ENCODE results near the gene COPZ2.

Gene COPZ2

DNA sequence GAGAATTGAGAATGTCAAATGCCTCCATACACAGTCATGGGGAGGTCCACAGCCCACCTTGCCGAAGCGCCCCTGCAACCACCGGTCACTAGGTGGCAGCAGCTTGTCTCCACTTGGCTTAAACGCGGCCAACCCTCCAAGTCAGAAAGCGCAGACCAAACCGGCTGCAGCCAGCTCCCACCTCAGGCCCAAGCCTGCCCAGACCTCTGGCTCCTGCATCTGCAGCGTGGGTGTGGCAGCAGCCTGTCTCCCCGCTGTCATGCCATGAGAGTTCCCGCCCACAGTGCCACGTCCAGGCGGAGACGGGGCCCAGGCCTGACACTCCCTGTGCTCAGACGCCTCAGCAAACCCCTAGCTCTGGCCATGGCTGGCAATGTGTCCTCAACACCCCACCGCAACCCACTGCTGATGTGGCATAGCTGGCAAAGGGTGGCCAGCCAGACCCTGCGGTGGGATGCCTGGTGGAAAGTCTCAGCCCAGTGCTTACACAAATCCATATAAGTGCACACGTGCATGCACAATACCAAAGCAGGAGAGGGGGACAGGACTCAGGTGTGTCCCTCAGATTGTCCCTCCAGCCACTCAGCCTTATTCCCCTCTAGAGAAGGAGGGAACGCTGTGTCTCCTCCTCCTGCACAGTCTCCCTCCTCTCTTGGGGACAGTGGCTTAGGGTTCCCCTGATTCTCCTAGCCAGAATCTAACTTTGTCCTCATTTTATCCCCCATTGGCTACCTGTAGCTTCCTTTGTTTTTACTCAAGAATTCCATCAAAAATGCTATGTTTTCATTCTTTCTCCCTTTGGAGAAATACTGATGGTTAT, 10.9 kb downstream of the COPZ2 start:
- Histone ChIP-seq H4K5ac (ENCODE audit: low read length) (no peak overlapping the region), H3K4me1 (ENCODE audit: control insufficient read depth, low read depth, low read length) (peaks cover 2% of the 10 kb centered on the region), H2BK5ac (ENCODE audit: low read length) (no peak overlapping the region), H3K56ac (ENCODE audit: low read length) (peak overlapping the region; percentile 49), H3K4me3 (ENCODE audit: low read length) (no peak overlapping the region), H3K79me2 (ENCODE audit: control insufficient read depth, insufficient read depth, low read length) (no peaks in the 10 kb centered on the region), H3K18ac (ENCODE audit: low read length) (no peak overlapping the region), H3K4ac (ENCODE audit: low read depth, low read length) (no peak overlapping the region), H3K79me1 (ENCODE audit: low read length) (no peaks in the 10 kb centered on the region), H4K8ac (ENCODE audit: low read depth, low read length) (no peak overlapping the region), H3K9ac (ENCODE audit: low read length) (no peak overlapping the region), H3K27me3 (ENCODE audit: insufficient read depth, low read length, poor library complexity) (no peaks in the 10 kb centered on the region), H2AK5ac (ENCODE audit: low read length) (no peak overlapping the region), H3K36me3 (ENCODE audit: control insufficient read depth, insufficient read depth, low read length) (no peaks in the 10 kb centered on the region), H2BK15ac (replicated peaks; ENCODE audit: low read depth) (no peak overlapping the region), H3K27ac (ENCODE audit: low read depth, low read length) (no peak overlapping the region), H3K23ac (ENCODE audit: low read length) (no peak overlapping the region), H3K4me2 (ENCODE audit: low read length) (no peak overlapping the region), H2BK120ac (ENCODE audit: low read depth, low read length) (no peak overlapping the region)
- peak; percentile 95 for DNase-seq
- no CpG with 5 or more reads among the region's 18 CpGs for WGBS (ENCODE audit: extremely low coverage, insufficient coverage, low lambda C conversion rate)

DNA sequence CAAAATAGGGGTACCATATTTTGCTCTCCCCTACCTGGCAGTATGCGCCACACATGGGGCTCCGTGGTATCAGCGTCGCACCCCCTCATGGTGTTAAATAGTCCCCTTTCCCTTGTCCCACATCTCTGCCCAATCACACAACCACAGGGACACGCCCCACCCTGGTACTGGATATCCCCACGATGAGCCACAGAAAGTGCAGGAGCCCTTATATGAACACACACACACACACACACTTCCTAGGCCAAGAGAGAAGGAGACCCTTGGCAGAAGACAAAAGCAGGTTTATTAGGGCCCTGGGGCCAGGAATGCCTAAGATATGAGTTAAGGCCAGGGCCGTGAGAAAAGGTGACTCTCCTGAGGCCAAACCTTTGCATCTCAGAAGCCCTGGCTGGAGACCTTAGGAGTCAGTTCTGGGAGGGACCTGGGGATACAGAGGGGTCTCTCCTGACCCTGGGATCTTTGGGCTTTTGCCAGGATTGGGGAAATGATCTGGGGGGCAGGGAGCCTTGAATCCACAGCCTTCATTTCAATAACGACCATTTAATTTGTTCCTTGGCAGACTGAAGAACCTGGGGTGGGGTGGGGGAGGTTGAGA, 11.6 kb downstream of the COPZ2 start:
- Histone ChIP-seq H3K36me3 (ENCODE audit: control insufficient read depth, insufficient read depth, low read length) (no peaks in the 10 kb centered on the region), H4K8ac (ENCODE audit: low read depth, low read length) (no peak overlapping the region), H3K4me3 (ENCODE audit: low read length) (no peak overlapping the region), H3K9ac (ENCODE audit: low read length) (no peak overlapping the region), H3K4ac (ENCODE audit: low read depth, low read length) (no peak overlapping the region), H3K56ac (ENCODE audit: low read length) (peak overlapping the region; percentile 93), H2BK15ac (replicated peaks; ENCODE audit: low read depth) (no peak overlapping the region), H4K5ac (ENCODE audit: low read length) (no peak overlapping the region), H3K79me2 (ENCODE audit: control insufficient read depth, insufficient read depth, low read length) (no peaks in the 10 kb centered on the region), H2BK5ac (ENCODE audit: low read length) (no peak overlapping the region), H3K79me1 (ENCODE audit: low read length) (no peaks in the 10 kb centered on the region), H3K23ac (ENCODE audit: low read length) (no peak overlapping the region), H3K27ac (ENCODE audit: low read depth, low read length) (no peak overlapping the region), H3K18ac (ENCODE audit: low read length) (no peak overlapping the region), H2AK5ac (ENCODE audit: low read length) (no peak overlapping the region), H3K4me1 (ENCODE audit: control insufficient read depth, low read depth, low read length) (peaks cover 2% of the 10 kb centered on the region), H3K27me3 (ENCODE audit: insufficient read depth, low read length, poor library complexity) (no peaks in the 10 kb centered on the region), H2BK120ac (ENCODE audit: low read depth, low read length) (no peak overlapping the region), H3K4me2 (ENCODE audit: low read length) (no peak overlapping the region)
- DNase-seq = peak; percentile 84
- no CpG with 5 or more reads among the region's 8 CpGs for WGBS (ENCODE audit: extremely low coverage, insufficient coverage, low lambda C conversion rate)

DNA sequence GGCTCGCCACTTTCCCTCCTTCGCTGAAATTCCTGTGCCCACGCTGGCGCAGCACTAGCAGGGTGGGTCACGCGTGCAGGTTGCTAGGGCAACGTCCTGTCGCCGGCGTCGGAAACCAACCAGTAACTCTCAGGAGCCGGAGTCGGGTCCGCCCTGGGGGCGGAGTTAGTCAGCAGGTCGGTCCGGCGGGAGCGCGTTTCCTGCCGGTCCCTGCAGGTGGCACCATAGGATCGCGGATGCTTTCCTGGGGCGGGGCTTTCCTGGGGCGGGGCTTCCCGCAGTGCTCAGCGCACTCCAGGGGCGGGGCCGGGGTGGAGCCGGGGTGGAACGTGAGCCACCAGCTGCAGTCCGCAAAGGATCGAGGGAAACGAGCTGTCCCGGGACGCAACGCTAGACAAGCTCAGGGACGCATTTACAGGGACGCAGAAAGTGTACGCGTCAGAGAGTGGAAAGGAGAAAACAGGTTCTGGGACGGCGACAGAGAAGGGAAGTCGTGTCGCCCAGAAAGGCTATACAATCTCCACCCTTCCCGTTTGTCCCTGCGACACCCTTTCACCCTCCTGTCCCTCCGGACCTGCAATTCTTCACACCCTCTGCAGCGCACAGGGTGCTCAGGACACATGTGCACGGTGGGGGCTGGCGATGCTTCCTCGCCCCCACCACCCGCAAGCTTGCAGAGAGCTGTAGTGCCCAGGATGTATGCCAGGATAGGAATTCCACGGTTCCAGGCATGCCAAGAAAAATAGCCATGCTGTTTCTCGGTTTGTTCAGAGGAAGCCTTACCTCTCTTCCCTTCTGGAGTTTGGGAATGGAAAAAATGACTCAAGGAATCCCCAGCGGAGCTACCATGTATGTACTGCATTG, 12.3 kb downstream of the COPZ2 start:
- no peak overlapping the region for H4K8ac ChIP-seq (ENCODE audit: low read depth, low read length)
- DNase-seq = peak; percentile 96
- no peaks in the 10 kb centered on the region for H3K79me2 ChIP-seq (ENCODE audit: control insufficient read depth, insufficient read depth, low read length)
- peak overlapping the region; percentile 93 for H3K56ac ChIP-seq (ENCODE audit: low read length)
- no peak overlapping the region for H4K5ac ChIP-seq (ENCODE audit: low read length)
- WGBS (ENCODE audit: extremely low coverage, insufficient coverage, low lambda C conversion rate) = no CpG with 5 or more reads among the region's 56 CpGs
- H3K4me2 ChIP-seq (ENCODE audit: low read length) = peak overlapping the region; percentile 99
- no peak overlapping the region for H2BK120ac ChIP-seq (ENCODE audit: low read depth, low read length)
- H3K4me3 ChIP-seq (ENCODE audit: low read length) = peak overlapping the region; percentile 45
- H2BK15ac ChIP-seq (replicated peaks; ENCODE audit: low read depth) = no peak overlapping the region
- no peak overlapping the region for H3K18ac ChIP-seq (ENCODE audit: low read length)
- H3K9ac ChIP-seq (ENCODE audit: low read length) = peak overlapping the region; percentile 77
- H3K27ac ChIP-seq (ENCODE audit: low read depth, low read length) = no peak overlapping the region
- peaks cover 2% of the 10 kb centered on the region for H3K4me1 ChIP-seq (ENCODE audit: control insufficient read depth, low read depth, low read length)
- H2AK5ac ChIP-seq (ENCODE audit: low read length) = no peak overlapping the region
- H3K36me3 ChIP-seq (ENCODE audit: control insufficient read depth, insufficient read depth, low read length) = no peaks in the 10 kb centered on the region
- no peak overlapping the region for H2BK5ac ChIP-seq (ENCODE audit: low read length)
- no peak overlapping the region for H3K23ac ChIP-seq (ENCODE audit: low read length)
- H3K4ac ChIP-seq (ENCODE audit: low read depth, low read length) = no peak overlapping the region
- H3K79me1 ChIP-seq (ENCODE audit: low read length) = no peaks in the 10 kb centered on the region
- no peaks in the 10 kb centered on the region for H3K27me3 ChIP-seq (ENCODE audit: insufficient read depth, low read length, poor library complexity)

DNA sequence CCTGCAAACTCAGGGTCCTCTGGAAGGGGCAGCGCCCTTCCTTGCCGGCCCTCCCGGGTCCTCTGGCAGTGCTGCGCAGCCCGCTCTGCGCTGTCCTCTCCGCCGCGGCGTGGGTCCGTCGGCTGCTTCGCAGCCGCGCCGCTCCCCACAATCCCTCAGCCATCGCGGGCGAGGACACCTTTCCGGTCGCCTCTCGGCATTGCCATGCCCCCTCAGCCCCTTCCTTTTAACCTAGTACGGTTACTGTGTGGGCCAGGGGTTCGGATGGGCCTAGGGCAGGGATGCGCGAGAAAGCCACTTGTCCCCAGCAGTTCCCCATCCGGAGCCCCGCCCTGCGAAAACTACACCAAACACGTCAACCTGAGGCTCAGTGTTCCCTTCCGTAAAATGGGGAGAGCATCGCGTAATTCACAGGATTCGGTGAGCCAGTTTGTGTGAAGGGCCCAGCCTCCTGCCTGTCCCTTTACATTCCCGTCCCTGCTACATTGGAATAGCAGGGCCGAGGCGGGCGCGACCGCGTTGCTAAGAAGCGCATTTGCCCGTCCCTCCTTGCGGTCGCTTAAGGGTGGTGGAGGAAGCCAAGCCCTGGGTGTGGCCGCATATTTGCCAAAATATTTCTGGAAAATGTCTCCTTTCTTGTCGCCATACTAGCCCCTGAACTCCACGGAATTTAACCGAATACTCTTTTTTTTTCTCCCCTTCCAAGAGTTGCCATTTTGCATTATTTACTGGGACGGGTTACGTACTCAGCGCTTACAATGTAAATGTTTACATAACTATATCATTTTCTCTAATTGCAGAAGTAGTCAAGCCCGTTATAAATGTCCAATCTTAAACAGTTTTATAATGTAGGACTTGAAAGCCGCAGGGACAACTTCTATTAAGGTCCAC, 13.2 kb downstream of the COPZ2 start:
- H3K4ac ChIP-seq (ENCODE audit: low read depth, low read length) = no peak overlapping the region
- H4K8ac ChIP-seq (ENCODE audit: low read depth, low read length) = no peak overlapping the region
- H4K5ac ChIP-seq (ENCODE audit: low read length) = no peak overlapping the region
- peaks cover 2% of the 10 kb centered on the region for H3K4me1 ChIP-seq (ENCODE audit: control insufficient read depth, low read depth, low read length)
- no peaks in the 10 kb centered on the region for H3K36me3 ChIP-seq (ENCODE audit: control insufficient read depth, insufficient read depth, low read length)
- H2BK5ac ChIP-seq (ENCODE audit: low read length) = no peak overlapping the region
- H3K79me1 ChIP-seq (ENCODE audit: low read length) = no peaks in the 10 kb centered on the region
- peak; percentile 76 for DNase-seq
- peak overlapping the region; percentile 56 for H3K4me2 ChIP-seq (ENCODE audit: low read length)
- H3K4me3 ChIP-seq (ENCODE audit: low read length) = no peak overlapping the region
- H3K23ac ChIP-seq (ENCODE audit: low read length) = no peak overlapping the region
- H3K9ac ChIP-seq (ENCODE audit: low read length) = peak overlapping the region; percentile 67
- H2AK5ac ChIP-seq (ENCODE audit: low read length) = no peak overlapping the region
- no CpG with 5 or more reads among the region's 54 CpGs for WGBS (ENCODE audit: extremely low coverage, insufficient coverage, low lambda C conversion rate)
- H3K27ac ChIP-seq (ENCODE audit: low read depth, low read length) = no peak overlapping the region
- H2BK15ac ChIP-seq (replicated peaks; ENCODE audit: low read depth) = no peak overlapping the region
- no peaks in the 10 kb centered on the region for H3K27me3 ChIP-seq (ENCODE audit: insufficient read depth, low read length, poor library complexity)
- H3K18ac ChIP-seq (ENCODE audit: low read length) = no peak overlapping the region
- no peak overlapping the region for H2BK120ac ChIP-seq (ENCODE audit: low read depth, low read length)
- H3K56ac ChIP-seq (ENCODE audit: low read length) = peak overlapping the region; percentile 75
- H3K79me2 ChIP-seq (ENCODE audit: control insufficient read depth, insufficient read depth, low read length) = no peaks in the 10 kb centered on the region

DNA sequence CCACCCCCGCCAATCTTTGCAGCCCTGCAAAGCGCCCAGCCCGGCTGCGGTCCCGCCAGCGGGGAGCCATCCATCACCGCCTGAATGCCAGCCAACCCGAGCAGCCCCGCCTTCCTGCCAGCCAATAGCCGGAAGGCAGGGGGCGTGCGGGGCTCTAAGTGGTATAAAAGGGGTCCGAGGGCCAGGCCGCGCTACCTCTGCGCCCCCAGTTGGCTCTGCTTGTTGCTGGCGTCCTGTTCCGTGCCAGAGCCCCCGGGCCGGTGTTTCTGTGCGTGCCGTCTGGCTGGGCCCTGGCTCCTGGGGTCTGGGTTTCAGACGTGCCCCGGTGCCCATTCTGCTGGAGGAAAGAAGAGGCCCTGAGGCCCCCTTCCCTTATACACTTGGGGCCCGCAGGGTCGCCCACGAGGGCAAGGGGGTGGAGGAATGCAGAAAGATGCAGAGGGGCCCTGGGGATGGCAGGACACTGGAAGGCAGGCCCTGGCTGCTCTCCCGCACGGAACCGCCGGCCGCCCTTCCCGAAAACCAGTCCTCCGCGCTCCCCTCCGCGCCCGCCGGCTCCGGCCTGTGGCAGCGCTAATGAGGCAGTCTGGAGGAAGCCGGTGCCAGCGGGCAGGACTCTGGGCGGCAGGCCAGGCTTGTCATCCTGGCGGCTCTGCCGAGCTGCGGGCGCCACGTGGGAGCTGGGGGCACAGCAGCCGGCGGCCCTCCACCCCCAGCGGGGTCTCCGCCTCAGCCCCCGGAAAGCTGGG, 14.0 kb downstream of the COPZ2 start:
- Histone ChIP-seq H3K4me3 (ENCODE audit: low read length) (peak overlapping the region; percentile 24), H3K18ac (ENCODE audit: low read length) (no peak overlapping the region), H2BK120ac (ENCODE audit: low read depth, low read length) (no peak overlapping the region), H3K27me3 (ENCODE audit: insufficient read depth, low read length, poor library complexity) (no peaks in the 10 kb centered on the region), H2BK15ac (replicated peaks; ENCODE audit: low read depth) (no peak overlapping the region), H3K79me2 (ENCODE audit: control insufficient read depth, insufficient read depth, low read length) (no peaks in the 10 kb centered on the region), H2BK5ac (ENCODE audit: low read length) (no peak overlapping the region), H3K79me1 (ENCODE audit: low read length) (no peaks in the 10 kb centered on the region), H2AK5ac (ENCODE audit: low read length) (no peak overlapping the region), H4K8ac (ENCODE audit: low read depth, low read length) (no peak overlapping the region), H3K27ac (ENCODE audit: low read depth, low read length) (no peak overlapping the region), H3K4me1 (ENCODE audit: control insufficient read depth, low read depth, low read length) (peaks cover 2% of the 10 kb centered on the region), H3K23ac (ENCODE audit: low read length) (no peak overlapping the region), H3K4ac (ENCODE audit: low read depth, low read length) (no peak overlapping the region), H3K36me3 (ENCODE audit: control insufficient read depth, insufficient read depth, low read length) (no peaks in the 10 kb centered on the region), H3K4me2 (ENCODE audit: low read length) (peak overlapping the region; percentile 56), H3K9ac (ENCODE audit: low read length) (peak overlapping the region; percentile 67), H4K5ac (ENCODE audit: low read length) (no peak overlapping the region), H3K56ac (ENCODE audit: low read length) (peak overlapping the region; percentile 75)
- no CpG with 5 or more reads among the region's 54 CpGs for WGBS (ENCODE audit: extremely low coverage, insufficient coverage, low lambda C conversion rate)
- DNase-seq = peak; percentile 83

All from mesendoderm (in vitro differentiated cells).